ENCODE results near the gene UCN.
"Not testable (repeated sequence)": the region's sequence is repeated elsewhere in the genome, so short reads cannot be mapped to it uniquely, and the experiment has no call there.

GRCh38 chr2:27268296-27268695, 39.9 kb downstream of the UCN start:
- TF ChIP-seq CTCF (IDR thresholded peaks at IDR 0.05; ENCODE audit: poor library complexity); EZH2phosphoT487 (IDR thresholded peaks at IDR 0.05; ENCODE audit: low read depth, severe bottlenecking, unreplicated experiment): not testable (repeated sequence)

Measured in hepatocyte (in vitro differentiated cells).